DMS 273 (cell line): ENCODE measurements around the gene MAPRE3.

ENCODE experiments used
- DNase-seq: peaks from one replicate; lab custom pipeline; 2025; ENCODE audit not compliant: unreplicated experiment; lab: John Stamatoyannopoulos, UW

Gene MAPRE3

DNA sequence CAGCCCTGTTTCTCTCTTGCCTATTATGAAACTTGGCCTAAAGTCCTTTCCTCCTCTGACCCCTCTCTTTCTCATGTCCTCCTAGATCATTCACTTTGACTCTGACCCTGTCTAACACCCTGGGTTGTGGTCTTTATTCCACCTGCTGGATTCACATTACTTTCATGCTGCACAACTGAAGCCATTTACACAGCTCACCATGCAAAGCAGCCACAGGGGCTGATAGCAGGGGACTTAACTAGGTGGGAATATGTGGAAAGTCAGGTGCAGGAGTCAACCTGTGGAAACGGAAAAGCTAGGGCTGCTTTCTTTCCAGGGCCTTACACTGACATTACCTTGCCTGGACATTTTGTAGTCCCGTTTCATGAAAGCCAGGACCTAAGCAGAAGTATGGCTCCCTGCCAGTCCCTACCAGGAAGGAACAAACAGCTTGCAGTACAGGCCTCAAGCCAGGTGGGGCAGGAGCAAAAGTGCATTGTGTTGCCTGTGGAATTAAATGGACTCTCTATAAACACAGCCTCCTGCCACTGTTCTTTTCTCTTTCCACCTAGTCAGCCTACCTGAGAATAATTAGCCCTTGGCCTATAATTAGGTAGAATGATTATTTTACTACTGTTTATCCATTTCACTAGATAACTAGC lies 11.8 kb downstream of the MAPRE3 start:
- DNase-seq = peak; percentile 91

DNA sequence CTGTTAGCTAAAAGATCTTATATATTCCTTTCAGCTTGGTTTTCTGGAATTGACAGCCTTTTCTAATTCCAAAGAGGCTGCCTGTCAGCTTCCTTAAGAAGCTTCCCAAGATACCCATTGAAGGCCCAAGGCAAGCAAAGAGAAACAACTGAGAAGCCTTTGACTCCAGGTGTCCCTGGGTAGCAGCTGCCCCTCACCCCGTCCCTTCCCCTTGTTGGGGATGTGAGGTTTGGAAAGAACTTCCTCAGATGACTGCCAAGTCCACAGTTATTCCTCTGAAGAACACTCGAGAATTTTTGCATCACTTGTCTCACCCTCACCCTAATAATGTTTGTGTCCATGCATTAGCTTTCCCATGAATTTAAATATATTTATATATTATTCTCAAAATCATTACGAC lies 13.3 kb downstream of the MAPRE3 start:
- no peak for DNase-seq

DNA sequence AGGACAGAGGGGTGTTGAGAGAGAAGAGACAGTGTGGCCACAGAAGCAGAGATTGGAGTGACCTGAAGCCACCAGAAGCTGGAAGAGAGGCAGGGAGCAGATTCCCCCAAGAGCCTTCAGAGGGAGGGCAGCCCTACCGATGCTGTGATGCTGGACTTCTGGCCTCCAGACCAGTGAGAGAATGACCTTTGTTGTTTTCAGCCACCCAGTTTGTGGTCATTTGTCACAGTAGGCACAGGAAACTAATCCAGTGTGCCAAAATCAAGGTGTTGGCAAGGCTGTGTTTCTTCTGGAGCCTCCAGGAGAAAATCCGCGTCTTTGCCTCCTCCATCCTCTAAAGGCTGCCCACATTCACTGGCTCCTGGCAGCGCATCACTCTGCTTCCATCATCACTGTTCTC lies 15.4 kb downstream of the MAPRE3 start:
- DNase-seq = no peak

DNA sequence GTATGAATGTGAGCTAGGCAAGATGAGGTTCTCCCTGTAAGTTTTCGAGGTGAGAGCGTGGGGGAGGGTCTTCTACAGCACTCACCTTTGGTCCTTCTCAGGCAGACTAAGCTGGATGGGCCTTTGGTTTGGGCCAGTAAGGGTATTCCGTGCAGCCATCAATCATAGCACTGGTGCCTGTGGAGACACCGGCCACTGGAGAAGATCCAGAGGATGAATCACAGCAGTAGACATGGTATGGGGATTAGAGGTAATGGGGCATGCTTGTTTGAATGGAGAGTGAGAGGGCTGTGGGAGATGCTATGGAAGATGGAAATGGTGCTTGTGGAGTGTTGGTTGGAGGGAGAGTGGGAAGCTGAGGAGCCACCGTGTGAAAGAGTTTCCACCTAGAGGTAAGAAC lies 16.1 kb downstream of the MAPRE3 start:
- no peak for DNase-seq

DNA sequence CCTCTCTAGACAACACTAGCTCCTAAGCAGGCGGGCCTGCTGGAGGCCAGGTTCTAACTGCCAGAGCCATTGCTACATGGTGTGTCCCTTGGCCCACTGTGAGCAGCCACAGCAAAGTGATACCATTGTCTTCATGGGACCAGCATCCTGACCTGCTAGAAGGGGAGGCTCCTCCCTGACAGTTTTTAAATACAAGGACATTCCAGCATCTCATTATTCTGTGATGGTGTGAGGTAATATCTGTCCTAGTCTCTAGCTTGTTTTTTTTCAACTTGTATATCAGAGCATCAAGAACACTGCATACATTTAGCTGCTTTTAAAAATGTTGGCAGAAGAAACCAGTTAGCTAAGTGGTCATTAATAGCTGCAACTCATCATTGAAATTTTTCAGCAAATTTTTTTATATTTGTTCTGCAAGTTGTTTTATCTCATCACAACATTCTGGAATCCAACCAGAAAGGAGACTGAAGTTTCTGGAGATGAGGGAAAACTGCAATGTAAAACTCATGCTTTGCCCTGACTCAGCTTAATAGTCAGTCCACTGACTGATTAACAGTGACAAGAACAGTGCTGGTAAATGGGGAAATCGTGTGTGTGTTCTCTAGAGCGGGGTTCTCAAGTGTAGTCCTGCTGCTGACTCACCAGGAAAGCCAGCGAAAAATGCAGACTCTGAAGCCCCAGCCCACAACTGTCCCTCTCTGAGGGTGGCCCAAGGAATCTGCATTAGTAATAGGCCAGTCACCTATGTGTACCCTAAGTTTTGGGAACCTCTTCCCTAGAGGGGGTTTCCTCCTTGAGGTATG lies 17.8 kb downstream of the MAPRE3 start:
- DNase-seq = no peak

DNA sequence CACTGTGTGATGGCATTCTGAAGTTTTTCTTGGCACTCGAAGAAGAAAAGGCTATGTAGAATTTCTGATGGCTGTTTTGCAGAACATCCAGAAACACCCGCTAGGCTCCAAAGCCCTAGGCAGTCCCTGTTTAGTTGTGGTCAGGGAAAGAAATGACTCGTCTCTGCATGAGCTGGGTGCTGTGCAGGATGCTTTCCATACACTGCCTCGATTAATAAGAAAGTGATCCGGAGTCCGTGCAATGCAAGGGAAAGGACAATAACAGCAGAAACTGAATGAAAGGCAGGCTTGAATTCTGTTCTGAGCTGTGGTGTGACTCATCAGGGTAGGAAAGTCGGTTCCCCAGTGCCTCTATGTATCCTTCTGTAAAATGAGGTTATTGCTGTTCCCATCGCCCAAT lies 18.7 kb downstream of the MAPRE3 start:
- no peak for DNase-seq

DNA sequence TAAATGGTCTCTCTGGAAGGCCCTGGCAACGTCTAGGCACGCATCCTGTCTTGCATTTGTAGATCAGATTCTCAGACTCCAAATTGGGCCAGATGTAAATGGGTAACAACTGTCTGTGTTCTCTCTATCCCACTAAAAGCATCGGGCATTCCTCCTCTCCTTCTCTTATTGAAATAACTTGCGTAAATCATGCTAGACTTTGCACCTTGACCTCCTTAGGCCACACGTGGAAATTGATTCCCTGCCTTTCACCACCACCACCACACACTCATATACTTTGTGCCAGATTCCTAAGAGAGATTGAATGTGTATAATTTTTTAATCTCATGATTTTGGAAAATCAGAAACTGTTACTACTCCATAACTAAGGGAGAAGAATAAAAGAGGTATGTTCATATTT lies 21.3 kb downstream of the MAPRE3 start:
- no peak for DNase-seq

DNA sequence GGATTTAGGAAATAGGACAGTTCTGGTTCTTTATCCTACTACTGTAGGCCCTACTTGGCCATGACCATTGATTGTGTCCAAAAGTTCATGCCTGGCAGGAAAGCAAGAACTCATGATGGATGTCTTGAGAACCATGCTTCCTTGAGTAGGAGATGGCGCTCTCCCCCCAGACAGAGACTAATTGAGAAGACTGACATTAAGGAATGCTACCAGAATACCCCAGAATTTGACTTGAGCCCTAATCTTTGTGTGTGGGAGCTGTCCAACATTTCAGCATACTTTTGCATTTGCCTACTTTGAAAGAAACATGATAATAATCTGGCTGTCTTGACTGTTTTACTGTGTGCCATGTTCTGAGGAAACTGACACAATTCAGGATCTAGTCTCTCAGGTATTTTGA lies 23.3 kb downstream of the MAPRE3 start:
- DNase-seq = no peak

DNA sequence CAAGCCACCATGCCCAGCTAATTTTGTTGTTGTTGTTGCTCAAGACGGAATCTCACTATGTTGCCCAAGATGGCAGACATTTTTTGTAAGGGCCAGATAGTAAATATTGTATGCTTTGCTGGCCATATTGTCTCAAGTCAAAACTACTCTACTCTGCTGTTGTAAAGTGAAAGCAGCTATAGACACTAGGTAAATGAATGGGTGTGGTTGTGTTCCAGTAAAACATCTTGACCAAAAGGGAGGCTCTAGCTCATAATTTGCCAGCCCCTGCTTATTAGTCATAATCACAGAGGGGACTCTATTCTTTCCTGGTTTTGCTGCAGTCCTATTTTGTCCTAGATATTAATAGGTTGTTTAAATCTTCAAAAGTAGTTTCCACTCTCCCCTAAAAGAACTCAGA lies 24.5 kb downstream of the MAPRE3 start:
- DNase-seq = no peak

DNA sequence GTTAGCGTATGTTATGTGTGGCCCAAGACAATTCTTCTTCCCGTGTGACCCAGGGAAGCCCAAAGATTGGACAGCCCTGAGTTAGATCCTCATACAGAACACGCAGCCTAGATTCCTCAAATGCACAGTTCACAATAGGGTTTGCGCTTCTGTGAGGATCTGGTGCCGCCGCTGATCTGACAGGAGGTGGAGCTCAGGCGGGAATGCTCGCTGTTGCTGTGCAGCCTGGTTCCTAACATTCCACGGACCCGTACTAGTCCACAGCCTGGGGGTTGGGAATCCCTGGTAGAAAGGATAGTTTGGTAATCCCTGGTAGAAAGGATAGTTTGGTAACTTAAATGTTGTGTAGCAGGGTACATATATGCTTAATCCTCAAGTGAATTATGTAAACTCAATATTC lies 27.0 kb downstream of the MAPRE3 start:
- no peak for DNase-seq

DNA sequence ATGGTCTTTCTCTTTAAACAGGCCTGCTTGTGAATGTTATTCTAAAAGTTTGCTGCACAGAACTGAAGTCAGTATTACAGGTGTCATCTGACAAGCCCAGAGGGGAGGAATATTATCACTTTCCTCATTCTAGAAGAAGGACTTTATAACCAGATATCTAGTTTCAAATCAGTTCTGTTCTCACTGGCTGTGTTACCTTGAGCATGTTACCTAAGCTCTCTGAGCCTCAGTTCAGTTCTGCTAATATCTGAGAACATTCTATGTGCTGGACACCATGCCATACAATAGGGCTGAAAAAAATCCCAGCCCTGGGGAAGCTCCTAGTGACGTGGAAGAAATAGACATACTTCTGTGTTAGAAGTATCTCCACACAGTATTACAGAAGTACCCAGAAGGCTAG lies 27.9 kb downstream of the MAPRE3 start:
- DNase-seq = no peak

DNA sequence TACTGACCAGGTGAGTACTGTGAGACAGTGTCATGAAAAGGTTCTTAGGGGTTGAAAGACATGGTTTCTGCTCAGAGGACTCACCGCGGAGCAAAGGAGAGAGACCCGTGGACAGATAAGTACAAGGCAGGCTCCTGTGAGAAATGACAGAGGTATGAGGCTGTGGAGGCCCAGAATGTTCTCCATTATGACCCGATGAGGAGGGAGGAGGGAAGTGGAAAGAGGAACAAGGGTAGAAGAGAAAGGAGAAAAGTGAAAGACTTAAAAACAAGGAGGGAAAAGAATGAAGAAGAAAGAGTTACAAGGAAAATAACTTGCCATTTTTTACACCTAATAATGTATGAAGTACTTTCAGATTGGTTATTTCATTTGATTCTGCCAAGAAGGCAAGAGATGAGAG lies 29.8 kb downstream of the MAPRE3 start:
- DNase-seq = no peak

DNA sequence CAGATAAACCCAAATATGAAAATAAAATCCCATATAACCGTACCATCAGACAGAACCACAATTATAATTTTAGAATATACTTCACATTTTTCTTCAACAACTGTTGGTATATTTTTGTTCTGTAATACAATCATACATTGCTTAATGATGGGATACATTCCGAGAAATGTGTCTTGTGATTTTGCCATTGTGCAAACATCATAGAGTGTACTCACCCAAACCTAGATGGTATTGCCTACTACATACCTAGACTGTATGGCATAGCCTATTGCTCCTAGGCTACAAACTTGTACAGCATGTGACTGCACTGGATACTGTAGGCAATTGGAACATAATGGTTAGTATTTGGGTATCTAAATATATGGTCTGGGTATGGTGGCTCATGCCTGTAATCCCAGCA lies 30.6 kb downstream of the MAPRE3 start:
- no peak for DNase-seq

DNA sequence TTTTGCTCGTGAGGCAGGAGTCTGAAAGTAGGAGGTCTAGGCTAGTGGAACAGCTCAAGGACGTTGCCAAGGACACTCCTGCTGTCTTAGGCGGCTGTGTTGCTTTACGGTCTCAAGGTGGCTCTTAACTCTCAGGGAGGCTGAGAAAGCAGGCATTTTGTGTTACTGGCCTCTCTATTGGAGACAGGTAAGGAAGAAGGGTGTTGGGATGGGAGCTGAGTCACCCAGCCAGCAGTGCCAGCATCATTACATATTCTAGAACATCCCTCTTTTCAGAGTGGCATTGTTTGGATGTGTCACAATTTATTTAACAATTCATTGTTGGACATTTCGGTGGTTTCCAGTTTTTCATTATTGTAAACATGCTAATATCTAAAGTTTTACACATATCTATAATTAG lies 31.5 kb downstream of the MAPRE3 start:
- DNase-seq = no peak

DNA sequence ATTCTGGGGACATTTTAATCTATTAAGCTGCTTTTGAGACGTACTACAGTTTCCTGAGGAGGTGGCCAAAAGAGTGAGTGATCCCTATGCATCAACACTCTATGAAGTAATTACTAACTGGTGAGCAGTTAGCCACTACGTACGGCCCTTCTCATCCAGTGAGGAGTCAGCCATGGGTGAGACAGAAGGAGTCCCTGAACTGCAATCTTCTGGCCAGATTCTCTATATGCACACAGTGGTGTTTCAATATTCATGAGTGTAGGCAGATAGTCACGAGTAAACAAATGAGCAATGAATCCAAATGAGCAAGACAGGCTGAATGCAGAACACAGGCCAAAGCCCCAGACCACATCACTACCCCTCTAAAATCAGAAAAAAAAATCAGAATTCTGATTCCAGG lies 32.6 kb downstream of the MAPRE3 start:
- no peak for DNase-seq

DNA sequence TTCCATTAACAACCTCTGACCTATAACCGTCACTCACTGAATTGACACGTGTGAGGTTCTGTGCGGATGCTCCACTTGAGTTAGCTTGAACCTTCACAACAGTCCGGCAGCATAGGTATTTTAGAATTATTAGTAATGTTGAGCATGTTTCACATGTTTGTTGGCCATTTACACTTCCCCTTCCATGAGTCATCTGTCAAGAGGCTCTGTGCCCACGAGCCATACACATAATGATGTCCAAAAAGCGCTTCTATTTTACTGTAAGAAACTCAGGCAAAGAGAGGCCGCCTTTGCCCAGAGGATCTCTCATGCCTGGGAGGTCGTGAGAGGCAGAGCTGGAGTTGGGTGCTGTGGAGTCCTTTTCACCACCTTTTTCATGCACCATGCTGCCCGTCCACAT lies 33.4 kb downstream of the MAPRE3 start:
- no peak for DNase-seq

DNA sequence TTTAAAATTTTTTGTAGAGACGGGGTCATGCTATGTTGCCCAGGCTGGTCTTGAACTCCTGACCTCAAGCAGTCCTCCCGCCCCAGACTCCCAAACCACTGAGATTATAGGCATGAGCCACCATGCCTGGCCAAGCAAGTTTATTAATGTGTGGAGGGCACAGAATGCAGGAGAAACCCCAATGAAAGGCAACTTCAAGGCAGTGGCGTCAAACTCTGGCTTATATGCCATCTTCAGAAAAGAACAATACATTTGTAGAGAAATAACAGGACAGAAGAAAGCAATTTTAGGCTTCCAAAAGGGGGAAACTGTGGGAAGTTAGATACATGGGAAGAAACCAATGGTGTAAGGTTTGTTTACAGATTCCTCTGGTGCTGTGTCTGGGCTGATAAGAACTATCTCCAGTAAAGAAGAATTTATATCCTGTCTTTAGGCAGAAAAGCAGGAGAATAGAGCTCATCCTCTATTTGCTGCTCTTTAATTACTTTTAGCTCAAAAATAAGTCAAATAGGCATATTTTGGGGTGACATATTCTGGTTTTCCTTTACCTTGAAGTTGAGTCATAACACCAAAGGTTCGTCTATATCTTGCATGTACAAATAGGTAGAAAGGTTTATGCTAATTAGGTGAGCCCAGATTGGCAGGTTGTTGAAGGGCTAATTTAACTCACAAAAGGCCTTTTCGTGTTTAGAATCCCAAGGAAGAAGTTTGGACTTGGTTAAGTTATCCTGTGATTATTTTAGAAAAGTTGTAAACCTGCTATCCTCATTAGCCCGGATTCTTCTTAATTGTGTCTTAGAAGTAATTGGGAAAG lies 36.4 kb downstream of the MAPRE3 start:
- DNase-seq = no peak

DNA sequence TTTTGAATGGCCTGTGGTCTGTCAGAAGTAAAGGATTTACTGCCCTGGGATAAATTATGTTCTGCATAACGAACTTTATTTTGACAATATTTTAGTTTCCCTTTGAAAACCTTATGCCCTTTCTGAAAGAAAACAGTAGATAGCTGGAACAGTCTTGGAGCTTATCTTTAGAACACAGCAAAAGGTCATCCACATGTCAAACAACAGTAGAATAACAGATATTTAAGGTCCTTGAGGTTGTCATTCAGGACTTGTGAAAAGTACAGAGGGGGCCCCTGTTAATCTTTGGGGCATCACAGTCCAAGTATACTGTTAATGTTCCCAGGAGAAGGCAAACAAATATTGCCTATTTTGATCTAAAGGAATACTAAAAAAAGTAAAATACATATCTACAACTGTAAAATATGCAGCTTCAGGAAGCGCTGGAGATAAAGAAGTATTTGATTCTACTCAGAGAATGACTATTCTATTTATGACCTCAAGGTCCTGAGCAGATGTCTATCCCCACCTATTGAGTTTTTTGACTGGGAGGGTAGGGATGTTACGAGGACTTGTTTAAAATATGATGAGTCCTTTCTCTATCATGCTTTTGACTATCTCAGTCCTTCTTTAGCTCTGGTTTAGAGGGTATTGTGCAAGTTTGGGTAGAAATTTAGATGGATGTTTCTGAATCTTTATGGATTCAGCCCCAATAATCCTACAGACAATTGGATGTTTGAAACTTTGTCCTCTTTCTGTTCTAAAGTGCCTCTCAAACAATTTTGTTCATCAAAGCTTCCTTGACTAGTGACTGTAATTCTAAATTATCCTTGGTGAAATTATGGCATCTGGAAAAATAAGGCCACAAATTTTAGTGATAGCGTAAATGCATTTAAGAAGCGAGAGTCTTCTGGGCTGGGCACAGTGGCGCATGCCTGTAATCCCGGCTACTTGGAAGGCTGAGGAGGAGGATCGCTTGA lies 37.3 kb downstream of the MAPRE3 start:
- no peak for DNase-seq

DNA sequence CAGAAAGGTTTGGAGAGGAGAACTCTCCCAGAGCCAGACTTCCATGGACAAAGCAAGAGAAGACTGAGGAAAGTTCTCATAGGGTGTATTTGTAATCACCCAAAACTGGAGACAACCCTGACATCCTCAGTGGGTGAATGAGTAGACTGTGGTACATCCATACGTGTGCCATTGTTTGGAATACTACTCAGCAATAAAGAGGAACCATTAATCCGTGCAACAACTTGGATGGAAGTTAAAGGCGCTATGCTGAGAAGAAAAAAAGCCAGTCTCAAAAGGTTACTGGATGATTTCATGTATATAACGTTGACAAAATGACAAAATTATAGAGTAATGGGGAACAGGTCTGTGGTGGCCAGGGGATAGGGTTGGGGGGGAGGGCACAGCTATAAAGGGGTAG lies 38.2 kb downstream of the MAPRE3 start:
- no peak for DNase-seq

DNA sequence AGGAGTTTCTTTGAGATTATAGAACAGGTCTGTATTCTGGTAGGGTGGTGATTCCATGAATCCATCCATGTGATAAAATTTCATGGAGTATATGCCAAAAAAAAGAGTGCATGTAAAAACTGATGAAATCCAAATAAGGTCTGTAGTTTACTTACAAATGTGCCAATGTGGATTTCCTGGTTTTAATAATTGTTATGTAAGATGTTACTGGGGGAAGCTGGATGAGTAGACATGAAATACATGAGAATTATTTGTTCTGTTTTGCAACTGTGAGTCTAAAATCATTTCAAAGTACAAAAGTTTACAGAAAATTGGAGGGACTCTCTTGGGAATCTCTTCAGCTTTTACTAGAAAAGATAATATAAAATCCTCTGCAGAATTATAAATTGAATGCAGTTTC lies 38.6 kb downstream of the MAPRE3 start:
- no peak for DNase-seq

DNA sequence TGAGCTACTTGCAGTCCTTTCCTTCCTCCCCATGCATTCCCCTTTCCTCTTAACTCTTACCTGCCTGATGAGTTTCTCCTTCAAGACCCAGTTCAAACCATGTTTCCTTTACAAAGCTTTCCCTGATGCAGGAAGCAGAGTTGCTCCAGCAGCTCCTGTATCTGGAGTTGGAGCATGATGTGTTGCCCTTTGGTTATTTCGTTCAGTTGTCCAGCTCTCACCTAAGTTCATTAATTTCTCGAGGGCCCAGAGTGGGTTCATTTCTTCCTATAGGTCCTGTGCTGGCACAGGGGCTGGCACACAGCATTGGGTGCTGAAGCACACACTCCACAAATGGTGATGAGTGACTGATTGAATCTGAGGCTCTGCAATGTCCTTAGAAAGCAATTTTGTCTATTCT lies 39.3 kb downstream of the MAPRE3 start:
- DNase-seq = no peak
